A673 (cell line): Measurements from ENCODE around the gene PCOLCE2.

ENCODE experiments used
- CTCF ChIP-seq: fragments of 300-800, 200-600 bp; sonication (generic); conservative IDR thresholded peaks from 2 replicates; pipeline ENCODE4 v1.5.1; 2017; ENCODE audit warnings: low read depth, mild to moderate bottlenecking, antibody characterized with exemption, low read length, moderate library complexity, mixed read lengths
- EZH2 ChIP-seq: fragments of 200-600 bp; sonication (generic); IDR thresholded peaks from 2 replicates; pipeline ENCODE4 v1.6.1; 2017; ENCODE audit warnings: borderline replicate concordance, low read depth, mild to moderate bottlenecking, mixed read lengths, antibody characterized with exemption, low read length; ENCODE audit not compliant: poor library complexity, severe bottlenecking

GRCh38 chr3:142863010-142863817 is 25.7 kb downstream of the PCOLCE2 start:
- no peak for TF ChIP-seq CTCF
- no peak for TF ChIP-seq EZH2
